ENCODE results near the gene SYNDIG1. TPM values are rescaled to one million over a fixed set of nuclear protein-coding genes. Genes with fewer than 3 reads are reported as not detected.

SYNDIG1 gene
- total RNA-seq, 1 experiment from 2014 or later, result not detected

GRCh38 chr20:24494460-24494920 lies 25.1 kb downstream of the SYNDIG1 start:
- Histone ChIP-seq H3K4me3 (ENCODE audit: low read length) (no peak overlapping the region), H3K36me3 (ENCODE audit: insufficient read depth, low read length) (no peaks in the 10 kb centered on the region), H3K9ac (ENCODE audit: low read length) (no peak overlapping the region), H4K20me1 (ENCODE audit: insufficient read depth, low read depth, low read length) (no peaks in the 10 kb centered on the region), H3K27me3 (ENCODE audit: low read length) (no peaks in the 10 kb centered on the region), H3K4me1 (ENCODE audit: low read length) (no peaks in the 10 kb centered on the region), H3K9me2 (replicated peaks; ENCODE audit: insufficient read depth, low read length) (no peaks in the 10 kb centered on the region), H3K4me2 (ENCODE audit: low read depth, low read length, poor library complexity, severe bottlenecking) (no peak overlapping the region), H2AFZ (ENCODE audit: low read length) (no peak overlapping the region), H3K9me3 (ENCODE audit: low read length) (no peaks in the 10 kb centered on the region), H3K27ac (ENCODE audit: low read length) (no peak overlapping the region), H3K79me2 (ENCODE audit: low read length) (no peaks in the 10 kb centered on the region)
- DNase-seq, result no peak

- Histone ChIP-seq H3K36me3 (ENCODE audit: insufficient read depth, low read length) (no peaks in the 10 kb centered on the region), H3K9me2 (replicated peaks; ENCODE audit: insufficient read depth, low read length) (no peaks in the 10 kb centered on the region), H3K4me2 (ENCODE audit: low read depth, low read length, poor library complexity, severe bottlenecking) (no peak overlapping the region), H3K27me3 (ENCODE audit: low read length) (no peaks in the 10 kb centered on the region), H3K27ac (ENCODE audit: low read length) (no peak overlapping the region), H3K4me1 (ENCODE audit: low read length) (no peaks in the 10 kb centered on the region), H3K9ac (ENCODE audit: low read length) (no peak overlapping the region), H3K9me3 (ENCODE audit: low read length) (no peaks in the 10 kb centered on the region), H4K20me1 (ENCODE audit: insufficient read depth, low read depth, low read length) (no peaks in the 10 kb centered on the region), H3K4me3 (ENCODE audit: low read length) (no peak overlapping the region), H2AFZ (ENCODE audit: low read length) (no peak overlapping the region), H3K79me2 (ENCODE audit: low read length) (no peaks in the 10 kb centered on the region)
- DNase-seq, result no peak
Measured at GRCh38 chr20:24495266-24495665, 25.8 kb downstream of the SYNDIG1 start.

- Histone ChIP-seq H3K4me1 (ENCODE audit: low read length) (no peaks in the 10 kb centered on the region), H3K79me2 (ENCODE audit: low read length) (no peaks in the 10 kb centered on the region), H3K4me3 (ENCODE audit: low read length) (no peak overlapping the region), H3K27me3 (ENCODE audit: low read length) (0 out of 2 replicates have a peak, but pooled peaks cover 2% of the 10 kb centered on the region), H4K20me1 (ENCODE audit: insufficient read depth, low read depth, low read length) (no peaks in the 10 kb centered on the region), H2AFZ (ENCODE audit: low read length) (no peak overlapping the region), H3K9me2 (replicated peaks; ENCODE audit: insufficient read depth, low read length) (no peaks in the 10 kb centered on the region), H3K36me3 (ENCODE audit: insufficient read depth, low read length) (no peaks in the 10 kb centered on the region), H3K4me2 (ENCODE audit: low read depth, low read length, poor library complexity, severe bottlenecking) (no peak overlapping the region), H3K9ac (ENCODE audit: low read length) (no peak overlapping the region), H3K9me3 (ENCODE audit: low read length) (no peaks in the 10 kb centered on the region), H3K27ac (ENCODE audit: low read length) (no peak overlapping the region)
- no peak for DNase-seq
Measured at GRCh38 chr20:24497851-24498250, 28.4 kb downstream of the SYNDIG1 start.

- no peak overlapping the region for H3K27ac ChIP-seq (ENCODE audit: low read length)
- H3K9me3 ChIP-seq (ENCODE audit: low read length), result no peaks in the 10 kb centered on the region
- 0 out of 2 replicates have a peak, but pooled peaks cover 2% of the 10 kb centered on the region for H3K27me3 ChIP-seq (ENCODE audit: low read length)
- no peaks in the 10 kb centered on the region for H4K20me1 ChIP-seq (ENCODE audit: insufficient read depth, low read depth, low read length)
- no peaks in the 10 kb centered on the region for H3K36me3 ChIP-seq (ENCODE audit: insufficient read depth, low read length)
- H3K9ac ChIP-seq (ENCODE audit: low read length), result no peak overlapping the region
- no peak for DNase-seq
- H3K9me2 ChIP-seq (replicated peaks; ENCODE audit: insufficient read depth, low read length), result no peaks in the 10 kb centered on the region
- no peaks in the 10 kb centered on the region for H3K4me1 ChIP-seq (ENCODE audit: low read length)
- H3K4me2 ChIP-seq (ENCODE audit: low read depth, low read length, poor library complexity, severe bottlenecking), result no peak overlapping the region
- H3K79me2 ChIP-seq (ENCODE audit: low read length), result no peaks in the 10 kb centered on the region
- no peak overlapping the region for H2AFZ ChIP-seq (ENCODE audit: low read length)
- H3K4me3 ChIP-seq (ENCODE audit: low read length), result no peak overlapping the region
Measured at GRCh38 chr20:24498641-24499040, 29.2 kb downstream of the SYNDIG1 start.

- Histone ChIP-seq H2AFZ (ENCODE audit: low read length) (no peak overlapping the region), H3K36me3 (ENCODE audit: insufficient read depth, low read length) (no peaks in the 10 kb centered on the region), H4K20me1 (ENCODE audit: insufficient read depth, low read depth, low read length) (no peaks in the 10 kb centered on the region), H3K4me1 (ENCODE audit: low read length) (no peaks in the 10 kb centered on the region), H3K9ac (ENCODE audit: low read length) (no peak overlapping the region), H3K9me2 (replicated peaks; ENCODE audit: insufficient read depth, low read length) (no peaks in the 10 kb centered on the region), H3K4me2 (ENCODE audit: low read depth, low read length, poor library complexity, severe bottlenecking) (no peak overlapping the region), H3K27me3 (ENCODE audit: low read length) (0 out of 2 replicates have a peak, but pooled peaks cover 2% of the 10 kb centered on the region), H3K79me2 (ENCODE audit: low read length) (no peaks in the 10 kb centered on the region), H3K27ac (ENCODE audit: low read length) (no peak overlapping the region), H3K4me3 (ENCODE audit: low read length) (no peak overlapping the region), H3K9me3 (ENCODE audit: low read length) (no peaks in the 10 kb centered on the region)
- no peak for DNase-seq
Measured at GRCh38 chr20:24499472-24499871, 30.0 kb downstream of the SYNDIG1 start.

- H3K27ac ChIP-seq (ENCODE audit: low read length), result no peak overlapping the region
- H3K4me2 ChIP-seq (ENCODE audit: low read depth, low read length, poor library complexity, severe bottlenecking), result no peak overlapping the region
- H3K36me3 ChIP-seq (ENCODE audit: insufficient read depth, low read length), result no peaks in the 10 kb centered on the region
- H3K27me3 ChIP-seq (ENCODE audit: low read length), result 0 out of 2 replicates have a peak, but pooled peaks cover 2% of the 10 kb centered on the region
- H3K9me2 ChIP-seq (replicated peaks; ENCODE audit: insufficient read depth, low read length), result no peaks in the 10 kb centered on the region
- H4K20me1 ChIP-seq (ENCODE audit: insufficient read depth, low read depth, low read length), result no peaks in the 10 kb centered on the region; the same call in 1 of the 2 replicates
- no peak overlapping the region for H3K9ac ChIP-seq (ENCODE audit: low read length)
- no peaks in the 10 kb centered on the region for H3K79me2 ChIP-seq (ENCODE audit: low read length)
- no peaks in the 10 kb centered on the region for H3K9me3 ChIP-seq (ENCODE audit: low read length)
- no peak for DNase-seq
- no peak overlapping the region for H3K4me3 ChIP-seq (ENCODE audit: low read length)
- no peak overlapping the region for H2AFZ ChIP-seq (ENCODE audit: low read length)
- H3K4me1 ChIP-seq (ENCODE audit: low read length), result no peaks in the 10 kb centered on the region
Measured at GRCh38 chr20:24501764-24502556, 32.5 kb downstream of the SYNDIG1 start.

- H3K4me3 ChIP-seq (ENCODE audit: low read length), result no peak overlapping the region
- no peaks in the 10 kb centered on the region; the same call in 1 of the 2 replicates for H4K20me1 ChIP-seq (ENCODE audit: insufficient read depth, low read depth, low read length)
- H3K9ac ChIP-seq (ENCODE audit: low read length), result no peak overlapping the region
- no peak overlapping the region for H2AFZ ChIP-seq (ENCODE audit: low read length)
- no peaks in the 10 kb centered on the region for H3K9me2 ChIP-seq (replicated peaks; ENCODE audit: insufficient read depth, low read length)
- no peaks in the 10 kb centered on the region for H3K79me2 ChIP-seq (ENCODE audit: low read length)
- H3K36me3 ChIP-seq (ENCODE audit: insufficient read depth, low read length), result no peaks in the 10 kb centered on the region
- no peaks in the 10 kb centered on the region for H3K9me3 ChIP-seq (ENCODE audit: low read length)
- no peaks in the 10 kb centered on the region for H3K4me1 ChIP-seq (ENCODE audit: low read length)
- DNase-seq, result no peak
- H3K4me2 ChIP-seq (ENCODE audit: low read depth, low read length, poor library complexity, severe bottlenecking), result no peak overlapping the region
- H3K27ac ChIP-seq (ENCODE audit: low read length), result no peak overlapping the region
- H3K27me3 ChIP-seq (ENCODE audit: low read length), result 0 out of 2 replicates have a peak, but pooled peaks cover 2% of the 10 kb centered on the region
Measured at GRCh38 chr20:24502661-24503060, 33.2 kb downstream of the SYNDIG1 start.

- H3K79me2 ChIP-seq (ENCODE audit: low read length), result no peaks in the 10 kb centered on the region
- H3K36me3 ChIP-seq (ENCODE audit: insufficient read depth, low read length), result no peaks in the 10 kb centered on the region
- no peak overlapping the region for H3K4me3 ChIP-seq (ENCODE audit: low read length)
- no peaks in the 10 kb centered on the region for H3K4me1 ChIP-seq (ENCODE audit: low read length)
- no peaks in the 10 kb centered on the region for H3K9me3 ChIP-seq (ENCODE audit: low read length)
- H3K27me3 ChIP-seq (ENCODE audit: low read length), result 0 out of 2 replicates have a peak, but pooled peaks cover 2% of the 10 kb centered on the region
- no peaks in the 10 kb centered on the region for H3K9me2 ChIP-seq (replicated peaks; ENCODE audit: insufficient read depth, low read length)
- DNase-seq, result no peak
- H3K9ac ChIP-seq (ENCODE audit: low read length), result no peak overlapping the region
- no peak overlapping the region for H3K4me2 ChIP-seq (ENCODE audit: low read depth, low read length, poor library complexity, severe bottlenecking)
- no peak overlapping the region for H2AFZ ChIP-seq (ENCODE audit: low read length)
- no peak overlapping the region for H3K27ac ChIP-seq (ENCODE audit: low read length)
- no peaks in the 10 kb centered on the region; the same call in 1 of the 2 replicates for H4K20me1 ChIP-seq (ENCODE audit: insufficient read depth, low read depth, low read length)
Measured at GRCh38 chr20:24503352-24503931, 34.0 kb downstream of the SYNDIG1 start.
